ENCODE data around the gene SKAP1.

- TF ChIP-seq CTCF (IDR thresholded peaks at IDR 0.05) = no peak
- no peak for TF ChIP-seq EZH2 (IDR thresholded peaks at IDR 0.05)
- no peak for TF ChIP-seq EZH2phosphoT487 (IDR thresholded peaks at IDR 0.05)
Measured at GRCh38 chr17:48113201-48113676, 316.8 kb downstream of the SKAP1 start.
